ENCODE data around the gene RUNX2.

RUNX2 gene

DNA sequence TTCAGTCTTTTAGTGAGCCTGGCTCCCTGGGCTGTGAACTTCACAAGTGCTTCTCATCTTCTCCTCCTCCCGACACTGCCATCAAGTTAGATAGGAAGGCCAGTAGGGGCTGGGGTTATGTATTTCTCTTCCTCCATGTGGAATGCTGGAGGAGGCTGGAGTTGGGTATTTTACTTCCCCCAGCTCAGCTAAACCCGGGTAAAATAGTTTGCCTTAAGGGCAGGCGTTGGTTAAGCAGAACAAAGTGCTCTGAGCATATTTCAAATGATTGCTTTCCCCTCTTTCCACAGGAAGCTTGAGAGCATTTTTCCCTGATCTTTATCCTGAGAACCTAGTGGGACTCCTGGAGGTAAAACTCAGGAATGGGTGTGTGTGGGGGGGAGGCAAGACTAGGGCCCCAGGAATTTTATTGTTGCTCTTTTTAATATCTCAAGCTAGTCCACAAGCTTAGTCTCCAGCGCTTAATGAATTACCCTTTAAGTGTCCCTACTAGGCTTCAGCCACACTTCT lies 66.5 kb downstream of the RUNX2 start:
- no peak for TF ChIP-seq ZBTB7A (IDR thresholded peaks at IDR 0.05; ENCODE audit: low read depth)
- no peak for TF ChIP-seq NFIC (IDR thresholded peaks at IDR 0.05)
- TF ChIP-seq CEBPB (IDR thresholded peaks at IDR 0.05) = no peak
- TF ChIP-seq, protein P1, sequence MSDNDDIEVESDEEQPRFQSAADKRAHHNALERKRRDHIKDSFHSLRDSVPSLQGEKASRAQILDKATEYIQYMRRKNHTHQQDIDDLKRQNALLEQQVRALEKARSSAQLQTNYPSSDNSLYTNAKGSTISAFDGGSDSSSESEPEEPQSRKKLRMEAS (IDR thresholded peaks at IDR 0.05) = no peak
- no peak for TF ChIP-seq RAD21 (IDR thresholded peaks at IDR 0.05; ENCODE audit: low read depth)
- TF ChIP-seq EP300 (IDR thresholded peaks at IDR 0.05; ENCODE audit: borderline replicate concordance) = no peak
- no peak for TF ChIP-seq TAF1 (IDR thresholded peaks at IDR 0.05; ENCODE audit: low read depth)
- TF ChIP-seq EGR1 (IDR thresholded peaks at IDR 0.05) = no peak
- TF ChIP-seq FOXM1 (IDR thresholded peaks at IDR 0.05; ENCODE audit: borderline replicate concordance, low read depth) = no peak
- no peak for TF ChIP-seq TCF12 (IDR thresholded peaks at IDR 0.05; ENCODE audit: low read depth)
- no peak for TF ChIP-seq YY1 (IDR thresholded peaks at IDR 0.05; ENCODE audit: low read depth)
- TF ChIP-seq, protein P2, sequence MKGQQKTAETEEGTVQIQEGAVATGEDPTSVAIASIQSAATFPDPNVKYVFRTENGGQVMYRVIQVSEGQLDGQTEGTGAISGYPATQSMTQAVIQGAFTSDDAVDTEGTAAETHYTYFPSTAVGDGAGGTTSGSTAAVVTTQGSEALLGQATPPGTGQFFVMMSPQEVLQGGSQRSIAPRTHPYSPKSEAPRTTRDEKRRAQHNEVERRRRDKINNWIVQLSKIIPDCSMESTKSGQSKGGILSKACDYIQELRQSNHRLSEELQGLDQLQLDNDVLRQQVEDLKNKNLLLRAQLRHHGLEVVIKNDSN (IDR thresholded peaks at IDR 0.05) = no peak
- TF ChIP-seq TEAD4 (IDR thresholded peaks at IDR 0.05) = no peak
- no peak for TF ChIP-seq CREB1 (IDR thresholded peaks at IDR 0.05; ENCODE audit: low read depth)

DNA sequence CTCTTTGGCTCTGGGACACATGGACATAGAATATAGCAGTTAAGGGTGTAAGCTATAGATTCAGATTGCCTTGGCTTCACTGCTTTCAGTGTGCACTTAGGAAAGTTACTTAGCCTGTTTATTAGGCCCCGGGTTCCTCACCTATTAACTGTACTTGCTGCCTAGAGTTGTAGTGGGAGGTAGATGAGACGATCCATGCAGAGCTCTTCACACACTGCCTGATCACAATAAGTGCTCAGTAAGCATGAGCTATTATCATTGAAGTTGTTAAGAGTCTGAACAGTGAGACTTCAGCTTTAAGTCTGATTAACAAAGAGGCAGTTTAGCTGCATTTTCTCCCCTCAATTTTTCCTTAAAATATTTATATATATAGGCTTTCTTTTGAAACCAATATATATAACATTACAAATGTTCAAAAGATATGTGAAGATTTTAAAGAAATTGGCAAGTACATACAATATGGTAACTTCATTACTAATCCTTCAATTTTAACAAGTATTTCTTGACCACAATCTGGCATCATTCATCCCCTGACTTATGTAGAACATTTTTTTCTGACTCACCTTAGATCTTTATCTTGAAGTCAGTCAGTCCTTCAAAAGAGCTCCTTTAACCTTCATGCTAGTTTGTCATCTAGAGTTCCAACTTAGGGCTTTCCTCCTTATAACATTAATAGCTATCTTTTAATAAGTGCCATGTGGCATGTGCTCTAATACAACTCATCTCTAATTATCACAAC lies 70.1 kb downstream of the RUNX2 start:
- TF ChIP-seq, protein P3, sequence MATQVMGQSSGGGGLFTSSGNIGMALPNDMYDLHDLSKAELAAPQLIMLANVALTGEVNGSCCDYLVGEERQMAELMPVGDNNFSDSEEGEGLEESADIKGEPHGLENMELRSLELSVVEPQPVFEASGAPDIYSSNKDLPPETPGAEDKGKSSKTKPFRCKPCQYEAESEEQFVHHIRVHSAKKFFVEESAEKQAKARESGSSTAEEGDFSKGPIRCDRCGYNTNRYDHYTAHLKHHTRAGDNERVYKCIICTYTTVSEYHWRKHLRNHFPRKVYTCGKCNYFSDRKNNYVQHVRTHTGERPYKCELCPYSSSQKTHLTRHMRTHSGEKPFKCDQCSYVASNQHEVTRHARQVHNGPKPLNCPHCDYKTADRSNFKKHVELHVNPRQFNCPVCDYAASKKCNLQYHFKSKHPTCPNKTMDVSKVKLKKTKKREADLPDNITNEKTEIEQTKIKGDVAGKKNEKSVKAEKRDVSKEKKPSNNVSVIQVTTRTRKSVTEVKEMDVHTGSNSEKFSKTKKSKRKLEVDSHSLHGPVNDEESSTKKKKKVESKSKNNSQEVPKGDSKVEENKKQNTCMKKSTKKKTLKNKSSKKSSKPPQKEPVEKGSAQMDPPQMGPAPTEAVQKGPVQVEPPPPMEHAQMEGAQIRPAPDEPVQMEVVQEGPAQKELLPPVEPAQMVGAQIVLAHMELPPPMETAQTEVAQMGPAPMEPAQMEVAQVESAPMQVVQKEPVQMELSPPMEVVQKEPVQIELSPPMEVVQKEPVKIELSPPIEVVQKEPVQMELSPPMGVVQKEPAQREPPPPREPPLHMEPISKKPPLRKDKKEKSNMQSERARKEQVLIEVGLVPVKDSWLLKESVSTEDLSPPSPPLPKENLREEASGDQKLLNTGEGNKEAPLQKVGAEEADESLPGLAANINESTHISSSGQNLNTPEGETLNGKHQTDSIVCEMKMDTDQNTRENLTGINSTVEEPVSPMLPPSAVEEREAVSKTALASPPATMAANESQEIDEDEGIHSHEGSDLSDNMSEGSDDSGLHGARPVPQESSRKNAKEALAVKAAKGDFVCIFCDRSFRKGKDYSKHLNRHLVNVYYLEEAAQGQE (IDR thresholded peaks at IDR 0.05; ENCODE audit: low read depth) = no peak
- TF ChIP-seq, protein P1 (IDR thresholded peaks at IDR 0.05) = no peak
- TF ChIP-seq TCF12 (IDR thresholded peaks at IDR 0.05; ENCODE audit: low read depth) (no peak), RAD21 (IDR thresholded peaks at IDR 0.05; ENCODE audit: low read depth) (no peak)

DNA sequence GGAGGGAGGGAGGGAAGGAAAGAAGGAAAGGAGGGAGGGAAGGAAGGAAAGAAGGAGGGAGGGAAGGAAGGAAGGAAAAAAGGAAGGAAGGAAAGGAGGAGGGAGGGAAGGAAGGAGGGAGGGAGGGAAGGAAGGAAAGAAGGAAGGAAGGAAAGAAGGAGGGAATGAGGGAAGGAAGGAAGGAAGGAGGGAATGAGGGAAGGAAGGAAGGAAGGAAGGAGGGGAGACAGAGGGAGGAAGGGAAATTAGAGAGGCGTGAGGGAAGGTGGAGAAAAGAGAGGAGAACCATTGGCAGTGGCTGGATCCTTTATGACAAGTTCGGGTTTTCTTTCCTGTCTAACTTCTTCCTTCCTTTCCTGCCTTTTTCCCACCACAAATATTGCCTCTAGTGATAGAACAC lies 71.9 kb downstream of the RUNX2 start:
- TF ChIP-seq, protein P2 (IDR thresholded peaks at IDR 0.05) = no peak
- TF ChIP-seq EP300 (IDR thresholded peaks at IDR 0.05; ENCODE audit: borderline replicate concordance) (no peak), TEAD4 (IDR thresholded peaks at IDR 0.05) (no peak), FOXM1 (IDR thresholded peaks at IDR 0.05; ENCODE audit: borderline replicate concordance, low read depth) (no peak), TCF12 (IDR thresholded peaks at IDR 0.05; ENCODE audit: low read depth) (no peak), CEBPB (IDR thresholded peaks at IDR 0.05) (no peak)
- TF ChIP-seq, protein P1 (IDR thresholded peaks at IDR 0.05) = no peak
- TF ChIP-seq, protein P3 (IDR thresholded peaks at IDR 0.05; ENCODE audit: low read depth) = no peak

DNA sequence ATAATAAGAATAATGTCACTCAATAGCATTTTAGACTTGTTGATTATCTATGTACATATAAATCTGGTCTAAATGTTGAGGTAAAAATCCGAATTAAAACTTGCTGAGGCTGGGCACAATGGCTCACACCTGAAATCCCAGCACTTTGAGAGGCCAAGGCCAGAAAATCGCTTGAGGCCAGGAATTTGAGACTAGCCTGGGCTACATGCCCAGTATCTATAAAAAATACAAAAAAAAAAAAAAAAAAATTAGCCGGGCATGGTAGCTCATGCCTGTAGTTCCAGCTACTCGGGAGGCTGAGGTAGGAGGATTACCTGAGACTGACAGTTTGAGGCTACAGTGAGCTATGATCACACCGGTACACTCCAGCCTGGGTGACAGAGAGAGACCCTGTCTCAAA lies 83.8 kb downstream of the RUNX2 start:
- TF ChIP-seq NFIC (IDR thresholded peaks at IDR 0.05) = peak; percentile 61
- TF ChIP-seq RAD21 (IDR thresholded peaks at IDR 0.05; ENCODE audit: low read depth) = 0 out of 2 replicates have a peak, but pooled peaks have one; percentile 2
- TF ChIP-seq CREB1 (IDR thresholded peaks at IDR 0.05; ENCODE audit: low read depth) = no peak
- TF ChIP-seq EGR1 (IDR thresholded peaks at IDR 0.05) = no peak
- TF ChIP-seq, protein P3 (IDR thresholded peaks at IDR 0.05; ENCODE audit: low read depth) = no peak
- TF ChIP-seq YY1 (IDR thresholded peaks at IDR 0.05; ENCODE audit: low read depth) = no peak
